ENCODE results near the gene TSPY4. TPM values are rescaled to one million over a fixed set of nuclear protein-coding genes. Genes with fewer than 3 reads are reported as not detected.
"Not testable (repeated sequence)": the region's sequence is repeated elsewhere in the genome, so short reads cannot be mapped to it uniquely, and the experiment has no call there.

TSPY4 gene, protein sequence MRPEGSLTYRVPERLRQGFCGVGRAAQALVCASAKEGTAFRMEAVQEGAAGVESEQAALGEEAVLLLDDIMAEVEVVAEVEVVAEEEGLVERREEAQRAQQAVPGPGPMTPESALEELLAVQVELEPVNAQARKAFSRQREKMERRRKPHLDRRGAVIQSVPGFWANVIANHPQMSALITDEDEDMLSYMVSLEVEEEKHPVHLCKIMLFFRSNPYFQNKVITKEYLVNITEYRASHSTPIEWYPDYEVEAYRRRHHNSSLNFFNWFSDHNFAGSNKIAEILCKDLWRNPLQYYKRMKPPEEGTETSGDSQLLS
- under 0.01 TPM for total RNA-seq

DNA sequence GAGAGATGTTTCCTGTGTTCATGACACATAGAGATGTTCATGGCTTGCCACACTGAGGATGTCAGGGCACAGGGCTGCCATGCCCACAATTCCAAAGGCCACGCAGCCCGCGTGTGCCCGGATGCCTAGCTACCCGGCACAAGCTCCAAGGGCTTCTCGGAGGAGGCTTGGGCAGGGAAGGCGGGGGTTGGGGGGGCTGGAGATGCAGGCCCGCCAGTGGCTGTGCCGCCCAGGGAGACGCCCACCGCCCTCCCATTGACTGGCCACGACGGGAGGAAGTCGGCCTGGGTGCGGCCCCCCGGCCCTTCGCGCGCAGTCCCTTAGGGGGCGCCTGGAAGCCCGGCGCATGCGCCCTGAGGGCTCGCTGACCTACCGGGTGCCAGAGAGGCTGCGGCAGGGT lies at the start of gene TSPY4:
TSPY4 (plus strand) TSS at position 301 of the 400 bp plus-strand sequence; CDS start at position 347, 46 bp downstream.
- DNase-seq (ENCODE audit: low read depth in 2 of 3, low spot score in 2 of 3): not testable (repeated sequence)

DNA sequence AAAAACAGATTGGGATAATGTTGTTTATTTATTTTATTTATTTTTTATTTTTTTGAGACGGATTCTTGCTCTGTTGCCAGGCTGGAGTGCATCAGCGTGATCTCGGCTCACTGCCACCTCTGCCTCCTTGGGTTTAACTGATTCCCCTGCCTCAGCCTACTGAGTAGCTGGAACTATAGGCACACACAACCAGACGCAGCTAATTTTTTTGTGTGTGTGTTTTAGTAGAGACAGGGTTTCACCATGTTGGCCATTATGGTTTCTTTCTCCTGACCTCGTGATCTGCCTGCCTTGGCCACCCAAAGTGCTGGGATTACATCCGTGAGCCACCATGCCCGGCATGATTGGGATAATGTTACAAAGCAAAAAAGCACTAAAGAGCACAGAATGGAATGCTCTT lies 16.3 kb upstream of the TSPY4 start:
- DNase-seq (ENCODE audit: low read depth in 2 of 3, low spot score in 2 of 3): no peak

DNA sequence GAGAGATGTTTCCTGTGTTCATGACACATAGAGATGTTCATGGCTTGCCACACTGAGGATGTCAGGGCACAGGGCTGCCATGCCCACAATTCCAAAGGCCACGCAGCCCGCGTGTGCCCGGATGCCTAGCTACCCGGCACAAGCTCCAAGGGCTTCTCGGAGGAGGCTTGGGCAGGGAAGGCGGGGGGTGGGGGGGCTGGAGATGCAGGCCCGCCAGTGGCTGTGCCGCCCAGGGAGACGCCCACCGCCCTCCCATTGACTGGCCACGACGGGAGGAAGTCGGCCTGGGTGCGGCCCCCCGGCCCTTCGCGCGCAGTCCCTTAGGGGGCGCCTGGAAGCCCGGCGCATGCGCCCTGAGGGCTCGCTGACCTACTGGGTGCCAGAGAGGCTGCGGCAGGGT lies 20.2 kb downstream of the TSPY4 start, which contains the start of gene TSPY8:
TSPY8 (plus strand) TSS at position 301 of the 400 bp plus-strand sequence; CDS start at position 347, 46 bp downstream.
- not testable (repeated sequence) for DNase-seq (ENCODE audit: low read depth in 2 of 3, low spot score in 2 of 3)

Small RNAs within 50 kb of the gene (small RNA-seq; reads per million reads assigned to genes)
- not detected for gene AC006158.1

Other genes starting within 250 kb of the TSPY4 start
- gene TSPY8, start 20.3 kb downstream of the TSPY4 start, total RNA-seq: not detected
- gene TSPY3, start 61.0 kb downstream of the TSPY4 start, total RNA-seq: not detected
- not detected for gene TSPY1, start 129.5 kb downstream of the TSPY4 start, total RNA-seq
- gene TSPY9, start 149.8 kb downstream of the TSPY4 start, total RNA-seq: not detected
- under 0.01 TPM for gene TSPY10, start 190.4 kb downstream of the TSPY4 start, total RNA-seq

Data from hematopoietic multipotent progenitor cell (in vitro differentiated cells).